ENCODE data around the gene TSPAN32.

- TF ChIP-seq CTCF (IDR thresholded peaks at IDR 0.05; ENCODE audit: low read depth, low read length) (no peak), EZH2phosphoT487 (IDR thresholded peaks at IDR 0.05; ENCODE audit: low read depth) (no peak)
Observed at GRCh38 chr11:2307501-2308331, 5.9 kb downstream of the TSPAN32 start.

Data from OCI-LY3 (cell line).